Endothelial cell of umbilical vein (primary cell): ENCODE data around the gene PARD6G.

ENCODE experiments used
- EZH2 ChIP-seq: IDR thresholded peaks from 2 replicates; pipeline ENCODE4 v1.6.1; 2012; ENCODE audit warnings: borderline replicate concordance, low read depth, mild to moderate bottlenecking, moderate library complexity, low read length, inconsistent platforms; ENCODE audit not compliant: severe bottlenecking
- FOS ChIP-seq: IDR thresholded peaks from 2 replicates; pipeline ENCODE4 v1.6.1; 2011; ENCODE audit warnings: mild to moderate bottlenecking, low read length, moderate library complexity, borderline replicate concordance; ENCODE audit not compliant: insufficient read depth
- GATA2 ChIP-seq: IDR thresholded peaks from 2 replicates; pipeline ENCODE4 v1.7.0; 2011; ENCODE audit warnings: low read depth, mild to moderate bottlenecking, moderate library complexity, mixed read lengths, low read length; ENCODE audit not compliant: insufficient read length, insufficient read depth
- JUN ChIP-seq: IDR thresholded peaks from 2 replicates; pipeline ENCODE4 v1.6.1; 2011; ENCODE audit warnings: borderline replicate concordance, low read depth; ENCODE audit not compliant: insufficient read length, insufficient read depth
- MYC ChIP-seq: IDR thresholded peaks from one replicate; pipeline ENCODE4 v1.6.1; 2011; ENCODE audit warnings: mild to moderate bottlenecking, low read depth, low read length
- POLR2A ChIP-seq: IDR thresholded peaks from 2 replicates; pipeline ENCODE4 v1.6.1; 2012; ENCODE audit warnings: low read depth, mild to moderate bottlenecking, control low read depth, low read length
- POLR2AphosphoS5 ChIP-seq: IDR thresholded peaks from 2 replicates; pipeline ENCODE4 v1.6.1; 2012; ENCODE audit warnings: low read depth, mild to moderate bottlenecking, control low read depth, low read length, moderate library complexity; ENCODE audit not compliant: insufficient read depth
- TF ChIP-seq, protein P1 (sequence below), 2 donors: IDR thresholded peaks; 1 replicate in 1 of 2; 2 replicates in 1 of 2; pipeline ENCODE4 v1.5.1; 2011; ENCODE audit warnings: low read length in 2 of 2, mild to moderate bottlenecking in 2 of 2, moderate library complexity in 2 of 2, control low read depth in 1 of 2, inconsistent platforms in 1 of 2, low read depth in 1 of 2; ENCODE audit not compliant: insufficient read depth in 1 of 2; ENCODE audit errors: extremely low read depth in 1 of 2
- TF ChIP-seq, protein P2 (sequence below): IDR thresholded peaks from 2 replicates; pipeline ENCODE4 v1.6.1; 2011; ENCODE audit not compliant: insufficient read depth, insufficient read length

GRCh38 chr18:80189531-80189865 lies 57.8 kb downstream of the PARD6G start:
- TF ChIP-seq, protein P1, sequence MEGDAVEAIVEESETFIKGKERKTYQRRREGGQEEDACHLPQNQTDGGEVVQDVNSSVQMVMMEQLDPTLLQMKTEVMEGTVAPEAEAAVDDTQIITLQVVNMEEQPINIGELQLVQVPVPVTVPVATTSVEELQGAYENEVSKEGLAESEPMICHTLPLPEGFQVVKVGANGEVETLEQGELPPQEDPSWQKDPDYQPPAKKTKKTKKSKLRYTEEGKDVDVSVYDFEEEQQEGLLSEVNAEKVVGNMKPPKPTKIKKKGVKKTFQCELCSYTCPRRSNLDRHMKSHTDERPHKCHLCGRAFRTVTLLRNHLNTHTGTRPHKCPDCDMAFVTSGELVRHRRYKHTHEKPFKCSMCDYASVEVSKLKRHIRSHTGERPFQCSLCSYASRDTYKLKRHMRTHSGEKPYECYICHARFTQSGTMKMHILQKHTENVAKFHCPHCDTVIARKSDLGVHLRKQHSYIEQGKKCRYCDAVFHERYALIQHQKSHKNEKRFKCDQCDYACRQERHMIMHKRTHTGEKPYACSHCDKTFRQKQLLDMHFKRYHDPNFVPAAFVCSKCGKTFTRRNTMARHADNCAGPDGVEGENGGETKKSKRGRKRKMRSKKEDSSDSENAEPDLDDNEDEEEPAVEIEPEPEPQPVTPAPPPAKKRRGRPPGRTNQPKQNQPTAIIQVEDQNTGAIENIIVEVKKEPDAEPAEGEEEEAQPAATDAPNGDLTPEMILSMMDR (IDR thresholded peaks at IDR 0.05; ENCODE audit: extremely low read depth in 1 of 2, insufficient read depth in 1 of 2, low read depth in 1 of 2, low read length in 2 of 2), result no peak
- TF ChIP-seq EZH2, result no peak
- TF ChIP-seq POLR2A, result no peak
- no peak for TF ChIP-seq POLR2AphosphoS5
- TF ChIP-seq FOS, result no peak
- TF ChIP-seq, protein P2, sequence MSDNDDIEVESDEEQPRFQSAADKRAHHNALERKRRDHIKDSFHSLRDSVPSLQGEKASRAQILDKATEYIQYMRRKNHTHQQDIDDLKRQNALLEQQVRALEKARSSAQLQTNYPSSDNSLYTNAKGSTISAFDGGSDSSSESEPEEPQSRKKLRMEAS, result no peak
- no peak for TF ChIP-seq JUN
- no peak for TF ChIP-seq GATA2
- TF ChIP-seq MYC, result no peak
